HEK293T (cell line): ENCODE results near the gene RIPOR2.
"Not testable (repeated sequence)": the region's sequence is repeated elsewhere in the genome, so short reads cannot be mapped to it uniquely, and the experiment has no call there.

Source experiments
- CTCF ChIA-PET: fragments of 350-600 bp; formaldehyde crosslinking; extraction: SDS; loops from one replicate; lab custom pipeline; 2021; ENCODE audit warnings: antibody characterized with exemption, inconsistent platforms; lab: Yijun Ruan, JAX
- POLR2A ChIA-PET: fragments of 350-600 bp; formaldehyde crosslinking; extraction: SDS; loops from one replicate; lab custom pipeline; 2020; ENCODE audit warnings: antibody characterized with exemption, inconsistent platforms; lab: Yijun Ruan, JAX
- DNase-seq: peaks from one replicate; pipeline ENCODE4 v3.0.0; 2012; ENCODE audit warnings: mixed read lengths; ENCODE audit errors: extremely low spot score
- ARNT ChIP-seq: fragments of 450-650 bp; IDR thresholded peaks from 2 replicates; pipeline ENCODE4 v1.6.1; 2017; ENCODE audit warnings: mild to moderate bottlenecking
- BHLHE40 ChIP-seq: fragments of 450-650 bp; IDR thresholded peaks from 2 replicates; pipeline ENCODE4 v1.6.1; 2016; ENCODE audit warnings: mild to moderate bottlenecking, moderate library complexity, borderline replicate concordance
- CTBP1 ChIP-seq: fragments of 450-650 bp; IDR thresholded peaks from 2 replicates; pipeline ENCODE4 v1.6.1; 2016; ENCODE audit warnings: borderline replicate concordance
- ELF4 ChIP-seq: fragments of 450-650 bp; IDR thresholded peaks from 2 replicates; pipeline ENCODE4 v1.6.1; 2017; ENCODE audit warnings: antibody characterized with exemption
- FOXA1 ChIP-seq: fragments of 450-650 bp; IDR thresholded peaks from 2 replicates; pipeline ENCODE4 v1.6.1; 2016; ENCODE audit warnings: mild to moderate bottlenecking
- FOXK2 ChIP-seq: fragments of 450-650 bp; IDR thresholded peaks from 2 replicates; pipeline ENCODE4 v1.6.1; 2016; ENCODE audit warnings: mild to moderate bottlenecking
- FOXM1 ChIP-seq: fragments of 450-650 bp; IDR thresholded peaks from 2 replicates; pipeline ENCODE4 v1.6.1; 2017; ENCODE audit warnings: mild to moderate bottlenecking, borderline replicate concordance
- HDGF ChIP-seq: fragments of 450-650 bp; IDR thresholded peaks from 2 replicates; pipeline ENCODE4 v1.6.1; 2017; ENCODE audit warnings: antibody characterized with exemption, borderline replicate concordance
- L3MBTL2 ChIP-seq: fragments of 450-650 bp; conservative IDR thresholded peaks from 2 replicates; pipeline ENCODE4 v1.6.1; 2016; ENCODE audit warnings: mild to moderate bottlenecking
- LEF1 ChIP-seq: fragments of 450-650 bp; IDR thresholded peaks from 2 replicates; pipeline ENCODE4 v1.6.1; 2017; ENCODE audit warnings: mild to moderate bottlenecking, borderline replicate concordance
- NFRKB ChIP-seq: fragments of 450-650 bp; IDR thresholded peaks from 2 replicates; pipeline ENCODE4 v1.6.1; 2016; ENCODE audit warnings: mild to moderate bottlenecking, moderate library complexity
- SP1 ChIP-seq: fragments of 450-650 bp; IDR thresholded peaks from 2 replicates; pipeline ENCODE4 v1.6.1; 2017
- SUZ12 ChIP-seq: fragments of 450-650 bp; IDR thresholded peaks from 2 replicates; pipeline ENCODE4 v1.6.1; 2016; ENCODE audit warnings: mild to moderate bottlenecking
- TARDBP ChIP-seq: fragments of 450-650 bp; IDR thresholded peaks from 2 replicates; pipeline ENCODE4 v1.6.1; 2016
- ZNF384 ChIP-seq: fragments of 450-650 bp; IDR thresholded peaks from 2 replicates; pipeline ENCODE4 v1.6.1; 2016
- TF ChIP-seq, protein P1 (sequence below): fragments of 450-650 bp; IDR thresholded peaks from 2 replicates; pipeline ENCODE4 v1.6.1; 2016

The RIPOR2 gene

DNA sequence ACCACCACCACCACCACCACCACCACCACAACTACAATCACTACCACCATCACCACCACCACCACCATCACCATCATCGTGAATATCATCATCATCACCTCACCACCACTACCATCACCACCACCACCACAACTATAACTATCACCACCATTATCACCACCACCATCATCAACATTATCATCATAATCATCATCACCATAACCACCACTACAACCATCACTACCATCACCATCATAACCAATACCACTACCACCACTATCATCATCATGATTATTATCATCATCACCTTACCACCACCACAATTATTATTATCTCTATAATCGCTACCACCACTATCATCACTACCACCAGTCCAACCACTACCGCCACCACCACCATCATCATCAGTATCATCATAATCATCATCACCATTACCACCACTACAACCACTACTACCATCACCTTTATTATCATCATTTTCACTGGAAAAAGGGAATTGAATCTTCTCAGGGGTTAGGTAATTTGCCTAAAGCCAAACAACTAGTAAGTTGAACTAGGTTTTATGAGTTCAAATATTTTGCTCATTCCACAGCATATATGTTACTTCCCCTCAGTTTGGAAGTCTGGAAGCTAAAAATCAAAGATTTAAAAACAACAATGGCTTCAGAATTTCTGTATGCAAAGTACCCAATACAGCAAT lies 8.3 kb downstream of the RIPOR2 start:
- no peak for DNase-seq
- ChIA-PET CTCF (no interaction called here), POLR2A (no interaction called here)
- no peak for TF ChIP-seq CTBP1
- TF ChIP-seq LEF1, result no peak
- no peak for TF ChIP-seq HDGF

DNA sequence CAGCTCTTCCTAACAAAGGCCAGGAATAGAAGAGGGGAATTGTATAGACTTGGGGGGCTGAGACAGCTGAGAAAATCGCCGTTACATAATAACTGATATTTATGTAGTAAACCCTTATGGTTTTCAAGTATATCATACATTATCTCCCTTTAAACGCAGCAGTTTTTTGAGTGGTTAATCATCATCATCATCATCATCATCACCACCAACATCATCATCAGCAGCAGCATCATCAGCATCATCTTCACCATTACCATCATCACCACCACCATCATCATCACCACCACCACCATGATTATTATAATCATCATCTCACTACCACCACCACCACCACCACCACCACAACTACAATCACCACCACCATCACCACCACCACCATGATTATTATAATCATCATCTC lies 9.1 kb downstream of the RIPOR2 start:
- POLR2A ChIA-PET, result not testable (repeated sequence)
- CTCF ChIA-PET, result interaction anchor here (1.4 to 1.5 kb wide), 2 partner anchors 71 to 91 kb away, joined by 4 read pairs; no protein-coding TSS in a partner anchor

DNA sequence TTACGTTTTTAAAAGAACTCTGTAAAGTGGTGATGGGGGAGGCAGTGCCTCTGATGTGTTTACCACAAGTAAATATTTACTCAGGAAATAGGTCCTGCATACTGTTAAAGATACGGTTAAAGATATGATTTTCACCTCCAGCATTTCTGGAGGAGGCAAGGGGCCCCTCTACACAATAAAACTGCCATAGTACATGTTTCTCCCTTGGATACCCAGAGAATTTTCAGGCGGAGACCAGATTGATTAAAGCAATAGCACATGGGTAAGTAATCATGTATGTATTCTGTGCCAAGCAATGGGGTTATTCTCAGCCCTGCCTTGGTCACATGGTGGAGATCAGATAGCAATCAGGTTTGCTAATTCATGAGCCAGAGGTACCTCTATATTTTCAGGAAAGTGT lies 9.6 kb downstream of the RIPOR2 start:
- no peak for TF ChIP-seq SP1
- no peak for TF ChIP-seq HDGF
- no peak for TF ChIP-seq TARDBP
- no peak for TF ChIP-seq CTBP1
- no peak for TF ChIP-seq FOXA1
- TF ChIP-seq ARNT, result no peak
- TF ChIP-seq NFRKB, result no peak
- no peak for TF ChIP-seq L3MBTL2
- no peak for TF ChIP-seq ZNF384
- no peak for TF ChIP-seq ELF4
- TF ChIP-seq, protein P1, sequence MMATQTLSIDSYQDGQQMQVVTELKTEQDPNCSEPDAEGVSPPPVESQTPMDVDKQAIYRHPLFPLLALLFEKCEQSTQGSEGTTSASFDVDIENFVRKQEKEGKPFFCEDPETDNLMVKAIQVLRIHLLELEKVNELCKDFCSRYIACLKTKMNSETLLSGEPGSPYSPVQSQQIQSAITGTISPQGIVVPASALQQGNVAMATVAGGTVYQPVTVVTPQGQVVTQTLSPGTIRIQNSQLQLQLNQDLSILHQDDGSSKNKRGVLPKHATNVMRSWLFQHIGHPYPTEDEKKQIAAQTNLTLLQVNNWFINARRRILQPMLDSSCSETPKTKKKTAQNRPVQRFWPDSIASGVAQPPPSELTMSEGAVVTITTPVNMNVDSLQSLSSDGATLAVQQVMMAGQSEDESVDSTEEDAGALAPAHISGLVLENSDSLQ, result no peak
- no peak for TF ChIP-seq LEF1
- TF ChIP-seq BHLHE40, result no peak
- TF ChIP-seq FOXM1, result no peak
- TF ChIP-seq FOXK2, result no peak
- no peak for TF ChIP-seq SUZ12
- no peak for DNase-seq
- ChIA-PET CTCF (interaction anchor here (0.9 to 1.5 kb wide), 4 partner anchors 8 to 91 kb away, joined by 3 to 8 read pairs (median 4); no protein-coding TSS in a partner anchor), POLR2A (no interaction called here)

More for the DNA sequence above, 9.1 kb downstream of the RIPOR2 start:
- not testable (repeated sequence) for DNase-seq

DNA sequence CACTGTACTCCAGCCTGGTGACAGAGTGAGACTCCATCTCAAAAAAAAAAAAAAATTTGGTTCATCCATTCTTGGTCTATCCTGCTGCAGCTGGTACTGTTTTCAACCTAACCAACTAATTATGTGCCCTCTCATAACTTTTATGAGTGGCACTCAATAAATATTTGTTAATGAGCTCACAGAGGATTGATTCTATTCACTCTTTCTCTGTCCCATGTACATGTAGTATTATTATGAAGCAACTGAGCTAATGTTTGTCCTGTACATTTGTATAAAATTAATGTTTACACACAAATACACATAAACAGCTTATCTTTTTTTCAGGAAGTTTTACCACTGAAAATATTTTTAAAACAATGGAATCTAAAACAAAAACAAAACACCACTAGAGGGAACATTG lies 10.1 kb downstream of the RIPOR2 start:
- POLR2A ChIA-PET, result no interaction called here
- no peak for DNase-seq
- no peak for TF ChIP-seq HDGF
- TF ChIP-seq BHLHE40, result no peak
- CTCF ChIA-PET, result interaction anchor here (0.6 to 1.5 kb wide), 5 partner anchors 8 to 793 kb away, joined by 3 to 8 read pairs (median 4); no protein-coding TSS in a partner anchor

DNA sequence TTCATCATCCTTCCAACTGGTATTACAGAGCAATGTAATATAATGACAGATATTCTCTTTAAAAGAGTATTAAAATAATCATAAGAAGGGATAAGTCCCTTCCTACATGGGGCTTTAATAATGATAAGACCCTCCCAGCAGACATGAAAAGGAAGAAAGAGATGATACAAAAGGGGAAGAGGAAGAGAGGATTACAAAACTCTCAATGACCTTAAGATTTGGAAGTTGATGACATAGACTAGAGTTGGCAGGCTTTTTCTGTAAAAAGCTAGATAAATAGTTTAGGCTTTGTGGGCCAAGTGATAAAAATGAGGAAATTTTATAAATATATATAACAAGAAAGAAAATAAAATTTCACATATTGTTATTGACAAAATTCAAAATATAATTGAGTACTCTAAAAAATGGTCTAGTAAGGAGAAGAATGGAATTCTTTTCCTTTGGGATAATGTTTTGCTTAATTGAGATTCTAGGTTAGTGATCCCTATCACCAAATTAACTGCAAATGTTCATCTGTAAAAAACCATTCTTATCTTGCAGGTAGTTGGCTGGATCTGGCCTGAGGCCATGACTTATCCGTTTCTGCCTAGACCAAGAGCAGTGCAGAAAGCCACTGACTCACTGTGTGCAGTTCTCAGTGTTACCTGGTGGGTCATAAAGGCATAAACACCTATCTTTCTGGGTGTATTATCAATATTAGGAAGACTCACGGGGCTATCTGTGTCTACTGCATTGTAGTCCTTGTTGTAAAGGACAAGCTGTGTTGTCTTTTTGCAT lies 11.0 kb downstream of the RIPOR2 start:
- ChIA-PET POLR2A (no interaction called here), CTCF (interaction anchor here (0.6 to 1.5 kb wide), 6 partner anchors 9 to 794 kb away, joined by 3 to 8 read pairs (median 4); no protein-coding TSS in a partner anchor)
- no peak for DNase-seq
- no peak for TF ChIP-seq ARNT
- no peak for TF ChIP-seq FOXM1
- TF ChIP-seq TARDBP, result no peak
- TF ChIP-seq ELF4, result no peak
- TF ChIP-seq, protein P1, result no peak
- TF ChIP-seq HDGF, result no peak
- no peak for TF ChIP-seq SUZ12
- TF ChIP-seq ZNF384, result no peak
- no peak for TF ChIP-seq BHLHE40
- no peak for TF ChIP-seq CTBP1
- TF ChIP-seq NFRKB, result no peak
- no peak for TF ChIP-seq L3MBTL2

DNA sequence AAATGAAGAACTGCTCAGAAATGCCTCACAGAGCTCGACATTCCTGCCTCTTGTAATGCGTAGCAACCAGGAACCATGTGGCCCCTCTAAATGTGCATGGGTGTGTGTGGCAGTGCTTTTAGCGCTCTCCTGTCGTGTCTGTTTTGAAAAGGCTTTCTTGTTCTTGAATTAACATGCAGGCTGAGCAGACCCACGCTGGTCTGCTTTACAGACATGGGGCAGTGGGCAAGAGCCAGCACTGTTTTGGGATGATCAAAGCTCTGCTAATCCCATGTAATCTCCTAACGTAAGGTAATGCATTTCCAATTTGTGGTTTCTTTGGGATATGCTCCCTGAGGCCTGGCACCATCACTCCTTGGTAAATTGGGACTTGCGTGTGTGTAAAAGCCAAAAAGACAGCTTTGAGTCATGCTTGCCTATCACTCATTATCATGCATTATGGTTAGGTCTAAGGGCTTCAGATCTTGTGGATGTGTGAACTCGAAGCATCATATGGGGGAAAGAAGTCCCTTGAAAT lies 11.8 kb downstream of the RIPOR2 start:
- CTCF ChIA-PET, result interaction anchor here (1.4 kb wide), 1 partner anchor 9 kb away, joined by 5 read pairs; no protein-coding TSS in a partner anchor
- POLR2A ChIA-PET, result no interaction called here
- no peak for DNase-seq
- TF ChIP-seq ELF4 (no peak), NFRKB (no peak), SUZ12 (no peak), FOXK2 (no peak), L3MBTL2 (no peak), ARNT (no peak), FOXA1 (no peak), SP1 (no peak), ZNF384 (no peak), TARDBP (no peak), BHLHE40 (no peak), LEF1 (no peak), CTBP1 (no peak), HDGF (no peak), FOXM1 (no peak)
- TF ChIP-seq, protein P1, result no peak
